ENCODE measurements around the gene FBN3.

The FBN3 gene

DNA sequence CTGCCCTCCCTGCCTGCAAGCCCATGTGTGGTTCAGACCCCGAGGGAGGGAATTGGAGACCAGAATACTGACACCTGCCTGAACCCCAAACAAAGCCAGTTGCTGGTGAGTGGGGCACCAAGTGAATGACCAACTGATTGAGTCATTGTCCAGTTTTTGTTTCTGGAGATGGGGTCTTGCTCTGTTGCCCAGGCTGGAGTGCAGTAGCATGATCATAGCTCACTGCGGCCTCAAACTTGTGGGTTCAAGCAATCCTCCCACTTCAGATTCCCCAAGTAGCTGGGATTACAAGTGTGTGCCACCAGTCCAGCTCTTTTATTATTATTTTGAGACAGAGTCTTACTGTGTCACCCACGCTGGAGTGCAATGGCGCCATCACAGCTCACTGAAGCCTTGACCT is 92.9 kb downstream of the FBN3 start:
- no peak overlapping the region for H3K4me3 ChIP-seq (ENCODE audit: low read depth, low read length)
- TF ChIP-seq, protein P1, sequence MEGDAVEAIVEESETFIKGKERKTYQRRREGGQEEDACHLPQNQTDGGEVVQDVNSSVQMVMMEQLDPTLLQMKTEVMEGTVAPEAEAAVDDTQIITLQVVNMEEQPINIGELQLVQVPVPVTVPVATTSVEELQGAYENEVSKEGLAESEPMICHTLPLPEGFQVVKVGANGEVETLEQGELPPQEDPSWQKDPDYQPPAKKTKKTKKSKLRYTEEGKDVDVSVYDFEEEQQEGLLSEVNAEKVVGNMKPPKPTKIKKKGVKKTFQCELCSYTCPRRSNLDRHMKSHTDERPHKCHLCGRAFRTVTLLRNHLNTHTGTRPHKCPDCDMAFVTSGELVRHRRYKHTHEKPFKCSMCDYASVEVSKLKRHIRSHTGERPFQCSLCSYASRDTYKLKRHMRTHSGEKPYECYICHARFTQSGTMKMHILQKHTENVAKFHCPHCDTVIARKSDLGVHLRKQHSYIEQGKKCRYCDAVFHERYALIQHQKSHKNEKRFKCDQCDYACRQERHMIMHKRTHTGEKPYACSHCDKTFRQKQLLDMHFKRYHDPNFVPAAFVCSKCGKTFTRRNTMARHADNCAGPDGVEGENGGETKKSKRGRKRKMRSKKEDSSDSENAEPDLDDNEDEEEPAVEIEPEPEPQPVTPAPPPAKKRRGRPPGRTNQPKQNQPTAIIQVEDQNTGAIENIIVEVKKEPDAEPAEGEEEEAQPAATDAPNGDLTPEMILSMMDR (IDR thresholded peaks at IDR 0.05; ENCODE audit: borderline replicate concordance, insufficient read depth, low read depth, low read length), result no peak

DNA sequence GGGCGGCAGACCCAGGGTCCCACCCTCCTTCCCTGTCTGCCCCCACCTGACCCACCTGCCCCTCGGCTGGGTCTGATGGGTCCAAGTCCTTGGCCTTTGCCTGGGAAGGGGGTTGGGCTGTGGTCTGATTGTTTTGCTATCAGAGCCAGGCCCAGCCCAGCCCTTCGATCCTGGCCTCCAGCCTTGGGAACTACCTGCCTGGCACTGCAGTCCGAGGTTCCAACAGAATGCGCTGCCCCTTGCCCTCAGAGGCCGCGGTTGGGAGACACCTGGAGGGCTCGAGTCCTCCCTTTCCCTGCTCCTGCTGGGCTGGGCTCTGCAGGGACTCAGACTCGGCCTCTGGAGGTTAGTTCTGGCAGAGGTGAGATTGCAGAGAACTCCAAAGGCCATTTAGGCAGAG is 95.2 kb downstream of the FBN3 start:
- TF ChIP-seq, protein P1 (IDR thresholded peaks at IDR 0.05; ENCODE audit: borderline replicate concordance, insufficient read depth, low read depth, low read length), result no peak
- no peak overlapping the region for H3K4me3 ChIP-seq (ENCODE audit: low read depth, low read length)

DNA sequence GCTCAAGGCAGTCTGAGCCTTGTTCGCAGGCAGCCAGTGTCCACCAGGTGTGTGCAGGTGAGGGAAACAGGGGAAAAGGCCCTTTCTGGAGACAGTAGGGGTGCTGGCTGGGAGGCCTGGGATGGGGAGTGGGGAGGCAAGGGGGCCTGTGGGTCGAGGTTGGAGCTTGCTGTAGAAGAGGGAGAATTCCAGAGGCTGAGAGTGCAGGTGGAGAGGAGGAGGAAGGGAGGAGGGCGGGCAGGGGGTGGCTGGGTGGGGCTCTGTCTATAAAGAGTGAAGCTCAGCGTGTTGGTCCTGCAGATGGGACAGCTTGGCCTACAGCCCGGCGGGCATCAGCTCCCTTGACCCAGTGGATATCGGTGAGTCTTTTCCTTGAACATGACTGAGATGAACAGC is 96.9 kb downstream of the FBN3 start, which contains the start of gene CCL25:
TSS of gene CCL25 (plus strand) at position 297 of the 396 bp plus-strand sequence. CDS start 290 bp downstream, outside the sequence.
- TF ChIP-seq, protein P1 (IDR thresholded peaks at IDR 0.05; ENCODE audit: borderline replicate concordance, insufficient read depth, low read depth, low read length), result no peak
- H3K4me3 ChIP-seq (ENCODE audit: low read depth, low read length), result peak within 1 kb of the TSS; percentile 10

DNA sequence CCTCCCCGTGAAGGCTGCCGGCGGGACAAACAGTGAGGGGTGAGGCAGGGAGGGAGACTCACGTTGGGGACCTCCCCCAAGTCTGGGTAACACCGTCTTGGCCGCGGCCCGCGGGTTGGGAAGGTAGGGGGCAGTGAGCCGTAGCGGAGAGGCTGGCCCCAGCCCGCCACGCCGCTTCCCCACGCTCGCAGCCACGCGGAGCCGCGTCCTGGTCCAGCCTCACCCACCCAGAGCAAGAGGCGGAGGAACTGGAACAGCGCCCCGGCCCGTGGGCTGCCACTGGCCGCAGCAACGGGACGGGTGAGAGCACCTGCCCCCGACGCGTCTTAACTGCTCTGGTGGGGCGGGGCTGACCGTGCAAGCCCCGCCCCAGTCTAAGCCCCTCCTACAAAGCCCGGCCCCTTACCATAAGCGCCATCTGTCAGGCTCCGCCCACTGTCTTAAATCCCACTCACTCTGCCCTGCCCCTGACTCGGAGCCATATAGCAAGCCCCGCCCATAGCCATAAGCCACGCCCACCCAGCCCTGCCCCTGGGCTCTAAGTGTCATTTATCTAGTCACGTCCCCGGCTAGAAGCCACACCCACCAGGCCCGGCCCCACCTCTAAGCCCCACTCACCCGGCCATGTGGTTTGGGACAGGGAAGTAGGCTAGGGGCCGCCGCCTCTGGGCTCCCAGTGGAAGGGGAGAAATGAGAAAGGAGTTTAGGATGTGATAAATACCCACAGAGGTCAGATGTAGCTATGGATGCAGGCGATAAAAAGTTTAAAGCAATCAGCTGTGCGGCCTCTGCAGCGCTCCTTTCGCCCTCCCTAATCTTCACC is 98.9 kb downstream of the FBN3 start:
- TF ChIP-seq, protein P1 (IDR thresholded peaks at IDR 0.05; ENCODE audit: borderline replicate concordance, insufficient read depth, low read depth, low read length), result no peak
- H3K4me3 ChIP-seq (ENCODE audit: low read depth, low read length), result peak overlapping the region; percentile 46

DNA sequence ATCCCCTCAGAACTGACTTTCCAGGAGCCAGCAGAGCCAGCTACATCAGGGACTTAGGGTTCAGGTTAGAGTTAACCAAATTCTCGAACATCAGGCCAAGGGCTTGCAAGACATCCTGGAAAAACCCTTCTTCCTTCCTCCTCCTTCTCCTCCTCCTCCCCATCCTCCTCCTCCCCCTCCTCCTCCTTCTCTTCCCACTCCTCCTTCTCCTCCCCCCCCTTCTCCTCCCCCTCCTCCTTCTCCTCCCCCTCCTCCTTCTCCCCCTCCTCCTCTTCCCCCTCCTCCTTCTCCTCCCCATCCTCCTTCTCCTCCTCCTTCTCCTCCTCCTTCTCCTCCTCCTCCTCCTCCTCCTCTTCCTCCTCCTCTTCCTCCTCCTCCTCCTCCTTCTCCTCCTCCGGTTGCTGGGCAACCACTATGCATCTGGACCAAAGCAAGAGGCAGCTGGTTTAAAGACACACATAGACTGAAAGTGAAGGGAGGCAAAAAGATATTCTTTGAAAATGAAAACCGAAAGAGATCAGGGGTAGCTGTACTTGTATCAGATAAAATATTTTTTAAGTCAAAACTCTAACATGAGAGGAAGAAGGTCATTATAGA is 102.7 kb downstream of the FBN3 start:
- H3K4me3 ChIP-seq (ENCODE audit: low read depth, low read length), result no peak overlapping the region
- TF ChIP-seq, protein P1 (IDR thresholded peaks at IDR 0.05; ENCODE audit: borderline replicate concordance, insufficient read depth, low read depth, low read length), result no peak

DNA sequence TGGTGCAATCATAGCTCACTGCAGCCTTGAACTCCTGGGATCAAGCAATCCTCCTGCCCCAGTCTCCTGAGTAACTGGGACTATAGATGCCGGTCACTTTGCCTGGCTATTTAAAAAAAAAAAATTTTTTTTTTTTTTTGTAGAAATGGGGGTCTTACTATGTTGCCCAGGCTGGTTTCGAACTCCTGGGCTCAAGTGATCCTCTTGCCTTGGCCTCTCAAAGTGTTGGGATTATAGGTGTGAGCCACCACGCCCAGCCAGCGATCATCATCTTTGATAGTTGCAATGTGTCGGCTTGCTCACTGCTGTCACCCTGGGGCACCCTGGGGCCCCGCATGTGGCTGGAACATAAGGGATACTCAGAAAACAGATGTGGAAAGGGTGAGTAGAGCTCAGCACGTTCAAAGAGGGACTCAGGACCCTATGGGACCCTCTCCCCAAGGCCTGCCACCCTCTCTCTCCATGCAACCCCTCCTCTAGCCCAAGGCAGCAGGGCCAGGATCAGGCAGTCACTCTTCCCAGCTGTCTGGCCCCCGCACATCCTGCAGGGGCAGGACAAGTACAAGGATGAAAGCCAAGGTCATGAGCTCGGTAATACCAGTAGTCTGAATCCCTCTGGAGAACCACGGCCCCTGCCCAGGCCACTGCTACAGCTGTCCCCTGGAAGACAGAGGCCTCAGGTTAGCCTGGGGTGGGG is 103.4 kb downstream of the FBN3 start:
- H3K4me3 ChIP-seq (ENCODE audit: low read depth, low read length), result no peak overlapping the region
- TF ChIP-seq, protein P1 (IDR thresholded peaks at IDR 0.05; ENCODE audit: borderline replicate concordance, insufficient read depth, low read depth, low read length), result no peak
